SW 1271 (cell line): ENCODE data around the gene RHBDD1.
A peak's percentile ranks its signal among the peaks of the same experiment; 100 is the strongest.

Experiments
- DNase-seq, 2 experiments: peaks; one replicate each; lab custom pipeline; 2025; lab: John Stamatoyannopoulos, UW

The RHBDD1 gene

DNA sequence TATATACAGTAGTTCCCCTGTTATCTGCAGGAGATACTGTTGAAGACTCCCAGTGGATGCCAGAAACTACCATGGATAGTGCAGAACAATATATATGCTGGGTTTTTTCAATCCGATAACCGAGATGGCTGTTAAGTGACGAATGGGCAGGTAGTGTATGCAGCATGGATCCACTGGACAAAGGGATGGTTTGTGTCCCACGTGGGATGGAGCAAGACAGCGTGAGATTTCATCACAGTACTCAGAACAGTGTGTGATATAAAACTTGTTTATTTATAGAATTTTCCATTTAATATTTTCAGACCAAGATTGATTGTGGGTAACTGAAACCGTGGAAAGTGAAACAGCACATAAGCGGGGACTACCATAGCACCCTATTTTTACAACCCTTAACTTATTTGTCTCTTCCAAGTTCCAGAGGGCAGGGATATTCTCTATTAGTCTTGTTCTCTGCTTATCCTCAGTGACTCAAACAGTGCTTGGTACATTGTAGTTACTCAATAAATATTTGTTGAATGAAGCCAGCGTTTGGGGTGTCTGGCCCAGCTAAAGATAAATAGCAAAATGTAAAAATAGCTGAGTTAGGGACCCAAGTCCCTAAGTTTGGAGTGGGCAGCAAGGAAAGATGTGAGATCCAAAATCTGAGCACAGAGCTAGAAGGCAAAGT lies 50.0 kb downstream of the RHBDD1 start:
- no peak for DNase-seq

DNA sequence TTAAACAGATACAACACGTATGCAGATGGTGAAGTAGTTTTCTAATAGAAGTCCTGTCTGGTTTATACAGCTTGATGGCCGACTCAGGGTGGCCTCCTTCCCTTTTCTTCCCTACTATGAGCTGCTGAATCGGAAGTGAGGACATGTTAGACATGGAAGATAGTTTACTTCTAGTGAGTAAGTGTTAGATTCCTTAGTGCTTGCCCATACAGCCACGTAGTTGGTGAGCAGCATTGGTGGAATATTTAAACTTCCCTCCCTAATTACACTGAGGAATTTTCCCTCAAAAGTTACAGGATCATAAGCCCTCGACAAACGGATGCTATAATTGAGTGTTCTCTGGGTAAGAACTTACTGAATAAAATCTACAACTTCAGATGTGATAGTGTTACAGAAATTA lies 52.1 kb downstream of the RHBDD1 start:
- DNase-seq: no peak

DNA sequence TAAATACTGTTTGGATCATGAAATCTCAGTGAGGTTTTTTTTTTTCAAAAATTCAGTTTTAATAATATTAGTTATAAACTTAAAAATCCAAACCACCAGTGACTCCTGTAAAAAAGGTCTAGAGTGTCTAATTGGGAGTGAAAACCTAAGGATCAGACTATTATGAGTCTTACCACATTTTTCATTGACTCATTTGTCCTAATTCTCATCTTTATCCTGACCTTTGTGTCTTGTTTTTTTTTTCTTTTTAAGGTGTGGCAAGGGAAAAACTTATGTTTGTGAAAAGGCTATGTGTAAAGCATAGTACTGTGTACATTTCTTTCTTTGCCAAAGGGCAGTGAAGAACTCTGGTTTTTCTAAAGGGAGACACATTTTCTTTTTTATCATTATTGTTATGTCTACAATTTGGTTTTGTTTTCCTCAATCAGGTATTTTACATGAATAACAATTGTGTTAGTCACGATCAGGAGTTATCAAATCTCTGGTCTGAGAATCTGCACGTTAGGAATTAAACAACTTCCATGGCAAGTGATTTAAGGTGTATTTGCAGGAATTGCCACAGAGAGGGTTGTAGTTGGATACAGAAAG lies 52.6 kb downstream of the RHBDD1 start:
- DNase-seq: no peak

DNA sequence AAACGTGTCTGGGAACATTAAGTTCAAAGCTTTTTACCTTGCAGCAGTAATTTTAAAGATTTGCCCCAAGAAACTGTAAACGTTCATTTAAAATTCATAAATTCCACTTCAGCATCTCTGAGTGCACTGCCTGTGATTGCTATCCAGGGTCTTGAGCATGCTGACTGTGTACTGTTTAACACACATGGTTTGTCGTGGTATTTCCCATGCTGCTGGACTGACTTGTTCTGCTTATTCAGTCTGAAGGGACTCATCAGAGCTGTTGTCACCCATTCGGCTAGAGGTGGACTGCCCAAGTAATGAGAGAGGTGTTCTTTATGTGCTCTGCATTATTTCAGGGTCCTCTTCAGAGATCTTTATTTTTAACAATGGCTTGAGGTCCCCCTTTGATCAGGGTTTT lies 53.1 kb downstream of the RHBDD1 start:
- DNase-seq: no peak

DNA sequence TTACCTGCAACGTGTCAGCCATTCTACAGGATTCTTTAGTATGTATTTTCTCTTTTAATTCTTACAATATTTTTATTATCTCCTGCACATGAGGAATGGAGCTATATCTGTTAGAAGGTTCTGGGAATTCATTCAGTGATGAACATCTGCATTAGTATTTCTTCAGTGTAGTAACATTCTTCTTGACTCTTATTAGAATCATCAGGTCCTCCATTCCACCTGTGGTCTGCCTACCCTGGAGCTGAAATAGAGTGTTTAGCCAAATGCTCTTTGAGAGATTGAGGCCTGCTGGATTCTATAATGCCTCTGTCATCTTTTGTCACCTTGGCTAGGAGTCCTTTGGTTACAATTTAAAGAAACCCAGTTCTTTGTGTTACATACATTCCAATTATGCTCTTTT lies 54.4 kb downstream of the RHBDD1 start:
- no peak for DNase-seq

DNA sequence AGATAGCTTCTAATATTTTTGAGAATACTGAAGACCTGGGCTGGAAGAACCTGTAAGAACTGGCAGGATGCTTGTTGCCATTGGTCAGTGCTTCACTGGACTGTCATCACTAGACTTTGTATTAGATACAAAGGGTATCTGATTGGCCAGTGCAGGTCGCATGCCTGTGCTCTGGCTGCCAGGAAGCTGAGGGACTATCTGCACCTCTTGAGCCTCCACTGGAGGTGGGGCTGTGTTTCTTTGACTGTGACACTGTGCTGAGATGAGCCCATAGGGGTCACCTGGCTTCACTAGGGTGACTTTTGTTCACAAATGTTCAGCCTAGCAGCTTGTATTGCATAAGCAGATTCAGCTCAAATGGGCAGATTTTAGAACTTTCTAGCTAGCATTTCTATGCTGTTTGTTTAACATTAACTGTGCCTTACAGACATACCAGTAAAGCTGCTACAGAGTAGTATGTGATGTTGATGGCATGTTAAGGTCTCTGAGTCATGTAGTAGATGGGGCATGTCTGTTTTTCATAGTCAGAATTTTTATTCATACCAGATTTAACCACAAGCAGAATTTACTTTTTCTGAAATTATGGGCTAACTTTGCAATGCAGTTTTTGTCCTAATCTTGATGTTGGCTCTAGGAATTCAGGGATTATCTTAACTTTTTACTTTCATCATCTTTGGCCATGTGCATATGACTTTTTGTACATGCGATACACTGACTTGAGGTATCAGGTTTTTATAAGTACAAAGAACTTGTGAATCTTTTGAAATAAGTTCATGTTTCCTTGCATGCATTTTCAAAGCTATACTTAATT lies 56.1 kb downstream of the RHBDD1 start:
- no peak for DNase-seq

DNA sequence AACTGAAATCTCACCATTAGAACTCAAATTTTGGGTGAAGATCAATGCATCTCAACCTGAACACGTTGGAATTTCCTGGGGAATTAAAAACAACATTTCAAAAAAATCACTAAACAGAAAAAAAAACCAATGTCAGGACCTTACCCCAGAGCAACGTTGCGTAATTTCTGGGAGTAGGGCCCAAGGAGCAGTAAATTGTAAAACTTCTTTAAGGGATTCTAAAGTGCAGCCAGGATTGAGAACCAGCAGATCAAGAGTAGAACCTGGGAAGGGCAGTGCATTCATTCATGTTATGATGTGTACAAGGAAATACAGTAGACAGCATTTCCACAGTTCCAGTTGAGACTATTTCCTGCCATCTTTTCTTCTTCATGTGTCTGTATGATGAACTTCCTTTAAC lies 56.9 kb downstream of the RHBDD1 start:
- no peak for DNase-seq

DNA sequence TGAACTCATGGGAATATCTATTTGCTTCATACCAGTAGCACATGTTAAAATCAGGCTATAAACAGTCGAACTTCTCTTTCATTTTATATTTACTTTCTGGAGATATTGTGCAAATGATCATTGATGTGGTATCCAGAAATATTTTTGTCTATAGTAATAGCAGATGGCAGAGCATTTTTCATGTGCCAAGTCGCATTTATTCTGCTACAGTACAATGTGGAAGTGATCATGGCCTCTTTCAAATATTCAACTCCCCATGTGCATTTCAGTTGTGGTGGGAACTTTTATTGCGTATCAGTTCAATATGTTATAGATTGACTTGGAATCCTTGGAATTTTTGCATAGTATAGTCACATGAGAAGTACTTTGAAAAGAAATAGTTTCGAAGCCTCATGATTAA lies 57.4 kb downstream of the RHBDD1 start:
- DNase-seq: no peak

DNA sequence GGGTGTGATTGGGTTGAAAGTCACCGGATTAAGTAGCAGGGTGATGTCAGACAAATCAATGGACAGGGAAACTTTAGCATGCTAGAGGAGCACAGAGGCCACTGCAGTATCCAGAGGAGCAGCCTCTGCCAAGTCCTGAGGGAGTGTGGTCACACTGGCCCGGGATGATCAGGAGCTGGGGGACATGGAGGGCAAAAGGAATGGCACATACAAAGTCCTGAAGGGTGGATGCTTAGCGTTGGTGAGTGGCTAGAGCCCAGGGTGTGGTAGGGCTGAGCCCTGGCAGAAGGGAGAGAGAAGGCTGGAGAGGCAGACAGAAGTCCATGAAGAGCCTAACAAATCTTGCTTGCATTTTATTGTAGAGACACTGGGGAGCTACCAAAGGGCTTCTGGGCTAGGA lies 58.9 kb downstream of the RHBDD1 start:
- DNase-seq: no peak

DNA sequence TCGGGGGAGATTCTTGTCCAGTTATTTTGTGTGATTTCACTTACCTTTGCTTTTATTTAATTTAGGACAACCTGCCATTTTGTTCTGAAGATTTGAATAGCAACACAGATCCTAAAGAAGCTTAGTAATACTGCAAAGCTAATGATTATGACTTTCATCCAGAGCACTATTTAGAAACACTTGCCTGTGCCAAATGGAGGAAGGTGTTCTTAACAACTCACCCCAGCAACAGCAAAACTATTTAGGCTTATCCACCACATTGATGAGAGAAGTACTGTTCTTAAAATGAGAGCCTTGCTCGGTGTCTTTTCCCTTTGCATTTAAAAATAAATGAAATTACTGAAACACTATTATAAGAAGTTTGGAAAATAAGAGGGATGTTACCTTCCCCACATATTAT lies 59.7 kb downstream of the RHBDD1 start:
- no peak for DNase-seq

DNA sequence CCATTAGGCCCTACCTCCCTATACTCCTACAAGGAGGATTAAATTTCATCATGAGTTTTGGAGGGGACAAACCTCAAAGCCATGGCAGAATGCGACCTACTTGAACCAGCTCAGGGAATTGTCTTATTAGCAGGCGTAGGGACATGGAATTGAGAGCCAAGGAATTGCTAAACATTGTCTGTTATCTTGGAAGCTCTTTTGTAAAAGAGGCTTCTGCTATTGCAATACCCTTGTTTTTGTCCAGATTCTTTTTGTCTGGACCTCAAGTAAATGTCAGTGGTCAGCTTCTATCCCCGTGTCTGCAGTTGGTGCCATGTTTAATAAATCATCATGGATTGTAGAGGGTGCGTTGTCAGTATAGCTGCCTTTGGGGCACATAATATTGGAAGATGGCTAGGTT lies 62.3 kb downstream of the RHBDD1 start:
- no peak for DNase-seq

DNA sequence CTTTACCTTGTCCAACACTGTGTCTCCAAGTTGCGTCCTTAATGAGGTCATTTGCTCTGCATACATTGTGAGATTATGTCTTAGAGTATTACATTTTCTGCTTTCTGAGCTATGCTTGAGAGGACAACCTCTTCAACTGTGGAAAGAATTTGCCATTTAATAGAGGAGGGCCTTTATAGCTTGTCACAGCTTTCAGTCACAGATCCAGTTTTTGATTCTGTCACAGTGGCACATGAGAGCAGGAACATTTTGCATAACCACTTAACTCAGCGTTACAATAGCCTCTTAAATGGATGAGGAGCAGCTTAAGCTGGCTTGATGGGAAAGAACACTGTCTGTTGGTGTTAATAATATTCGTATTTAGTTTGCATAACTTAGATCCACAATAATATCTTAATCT lies 63.0 kb downstream of the RHBDD1 start:
- DNase-seq: no peak

DNA sequence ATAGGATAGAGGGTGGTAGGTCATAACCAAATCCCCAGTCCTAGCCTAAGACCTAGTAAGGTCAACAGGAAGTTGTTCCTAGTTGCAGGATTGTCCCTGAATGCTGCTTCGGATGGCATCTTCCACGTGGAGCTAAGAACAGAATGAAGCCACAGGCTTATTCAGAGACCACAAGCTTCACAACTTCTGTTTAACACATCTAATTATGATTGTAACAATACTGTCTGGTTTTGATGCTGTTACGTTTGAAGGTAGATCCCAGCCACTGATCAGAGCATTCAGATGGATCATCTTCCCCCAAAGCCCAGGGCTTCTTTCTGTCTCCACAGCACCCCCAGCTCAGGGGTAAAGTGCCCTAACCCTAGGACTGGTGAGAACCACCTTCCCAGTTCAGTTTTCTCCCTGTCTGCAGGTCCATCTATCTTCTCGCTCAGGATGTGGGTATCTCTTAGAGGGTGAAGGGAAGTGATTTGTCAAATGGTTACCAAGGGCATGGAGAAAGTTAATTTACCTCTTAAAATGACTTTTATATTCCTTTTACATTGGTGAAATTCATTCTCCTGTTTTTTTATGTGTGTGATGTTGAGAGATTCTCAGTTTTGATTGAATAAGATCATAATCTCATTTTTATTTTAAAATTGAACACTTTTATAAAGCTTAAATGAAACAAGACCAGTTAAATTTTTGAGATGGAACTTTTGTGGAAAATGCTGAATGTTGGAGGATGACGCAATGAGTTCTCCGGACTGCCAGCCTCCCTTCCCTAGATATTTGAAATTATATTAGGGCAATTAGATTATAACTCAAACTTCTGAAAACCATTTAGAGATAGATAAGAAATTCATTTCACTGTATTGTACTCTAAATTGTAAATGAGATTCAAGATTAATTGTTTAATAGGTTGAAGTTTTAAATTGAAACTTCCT lies 66.5 kb downstream of the RHBDD1 start:
- no peak for DNase-seq

DNA sequence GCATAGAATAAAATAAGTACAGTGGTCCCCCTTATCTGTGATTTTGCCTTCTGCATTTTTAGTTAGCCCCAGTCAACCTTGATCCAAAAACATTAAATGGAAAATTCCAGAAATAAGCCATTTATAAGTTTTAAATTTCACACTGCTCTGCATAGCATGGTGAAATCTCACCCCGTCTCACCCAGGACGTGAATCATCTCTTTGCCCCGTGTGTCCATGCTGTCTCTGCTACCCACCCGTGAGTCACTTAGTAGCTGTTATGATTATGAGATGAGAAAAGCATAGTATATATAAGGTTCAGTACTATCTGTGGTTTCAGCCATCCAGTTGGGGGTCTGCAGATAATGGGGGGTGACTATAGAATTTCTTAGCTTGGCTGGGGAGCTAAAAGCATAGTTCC lies 67.3 kb downstream of the RHBDD1 start:
- peak; percentile 65 to 76 for DNase-seq

DNA sequence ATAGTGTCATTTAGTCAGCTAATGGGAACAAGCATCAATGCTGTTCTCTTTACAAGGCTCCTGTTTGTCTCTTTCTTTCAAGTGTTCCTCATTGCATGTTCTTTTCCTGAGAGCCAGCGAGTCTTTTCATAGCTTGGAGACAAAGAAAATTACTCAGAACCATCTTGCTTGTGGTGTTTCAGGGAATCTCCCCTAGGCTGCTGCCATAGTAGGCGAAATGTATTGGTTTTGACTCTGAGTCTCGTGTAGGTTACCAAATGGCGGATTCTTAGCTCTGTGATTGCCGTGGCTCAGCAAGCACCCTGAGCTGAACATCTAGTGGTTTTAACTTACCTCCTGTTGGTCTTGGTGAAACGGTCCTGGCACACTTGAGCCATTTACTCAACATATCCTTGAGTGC lies 68.7 kb downstream of the RHBDD1 start:
- no peak for DNase-seq

DNA sequence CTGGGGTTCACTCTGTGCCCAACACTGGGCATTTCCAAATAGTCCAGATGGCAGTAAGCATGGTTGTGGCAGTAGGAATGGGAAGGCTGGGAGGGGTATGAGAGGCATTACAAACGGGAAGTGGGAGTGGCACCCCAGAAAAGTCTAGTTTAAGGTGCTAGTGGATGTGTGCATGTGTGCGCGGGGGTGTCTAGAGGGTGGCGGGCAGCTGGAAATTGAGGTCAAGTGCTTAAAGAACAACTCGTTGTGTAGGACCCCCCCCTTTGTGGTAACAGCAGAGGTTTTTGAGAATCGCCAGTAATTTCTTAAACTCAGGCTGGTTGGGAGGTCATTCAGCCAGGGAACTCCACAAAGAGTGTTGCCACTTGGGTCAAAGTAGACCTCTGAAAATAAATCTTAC lies 69.9 kb downstream of the RHBDD1 start:
- DNase-seq: no peak

DNA sequence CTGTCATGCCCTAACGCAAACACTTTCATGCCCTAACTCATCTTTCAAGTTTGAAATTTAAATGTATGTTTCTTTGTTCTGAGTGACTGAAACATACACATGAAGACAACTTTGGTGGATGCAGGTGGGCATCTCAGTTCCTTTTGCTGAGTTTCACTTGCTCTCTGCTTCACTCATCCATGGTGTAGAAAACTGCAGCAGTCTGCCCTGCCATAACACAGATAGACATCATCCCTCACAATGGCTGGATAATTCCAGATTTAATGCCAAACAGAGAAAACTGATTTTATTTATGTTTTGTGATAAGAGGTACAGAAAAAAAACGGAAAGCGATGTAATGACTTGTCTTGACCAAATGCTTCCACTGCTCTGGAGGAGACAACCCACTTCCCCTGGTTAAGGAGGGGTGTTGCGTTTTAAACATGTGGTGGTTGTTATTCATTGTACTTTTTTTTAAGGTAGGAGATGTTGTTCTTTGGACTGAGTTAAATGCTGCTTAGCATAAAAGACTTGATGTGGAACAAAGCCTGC lies 70.4 kb downstream of the RHBDD1 start:
- no peak for DNase-seq

DNA sequence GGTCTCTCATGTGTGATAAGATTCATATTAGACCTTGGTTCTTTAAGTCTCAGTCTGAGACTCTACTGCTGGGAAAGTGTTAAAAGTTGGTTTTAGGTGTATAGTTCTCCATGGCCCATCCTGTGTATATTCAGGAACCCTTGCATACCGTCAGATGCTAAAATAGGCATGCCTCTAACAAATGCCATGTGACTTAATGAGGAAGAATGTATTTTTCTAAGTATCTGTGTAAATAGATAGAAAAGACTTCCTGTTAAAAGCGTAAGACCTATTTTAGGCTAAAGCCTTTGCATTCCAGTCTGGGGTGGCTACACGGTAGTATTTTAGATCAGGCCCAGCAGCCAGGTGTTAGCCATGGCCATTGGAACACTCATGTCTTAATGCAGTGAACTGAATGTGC lies 73.3 kb downstream of the RHBDD1 start:
- DNase-seq: no peak

DNA sequence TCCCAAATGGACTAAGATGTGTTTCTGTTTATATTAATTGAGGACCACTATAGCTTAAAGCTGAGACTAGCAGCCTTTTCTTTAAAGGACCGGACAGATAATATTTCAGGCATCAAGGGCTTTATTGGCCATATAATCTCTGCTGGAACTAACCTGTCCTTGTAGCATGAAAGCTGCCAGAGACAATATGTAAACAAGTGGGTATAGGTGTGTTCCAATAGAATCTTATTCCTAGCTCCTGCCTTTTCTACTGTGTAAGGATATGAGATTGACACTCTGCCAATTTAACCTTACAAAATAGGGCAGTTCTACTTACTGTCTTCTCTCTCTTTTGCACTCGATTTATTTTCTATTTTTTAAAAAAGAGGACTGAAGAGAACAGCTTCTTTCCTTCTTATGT lies 74.0 kb downstream of the RHBDD1 start:
- DNase-seq: no peak

DNA sequence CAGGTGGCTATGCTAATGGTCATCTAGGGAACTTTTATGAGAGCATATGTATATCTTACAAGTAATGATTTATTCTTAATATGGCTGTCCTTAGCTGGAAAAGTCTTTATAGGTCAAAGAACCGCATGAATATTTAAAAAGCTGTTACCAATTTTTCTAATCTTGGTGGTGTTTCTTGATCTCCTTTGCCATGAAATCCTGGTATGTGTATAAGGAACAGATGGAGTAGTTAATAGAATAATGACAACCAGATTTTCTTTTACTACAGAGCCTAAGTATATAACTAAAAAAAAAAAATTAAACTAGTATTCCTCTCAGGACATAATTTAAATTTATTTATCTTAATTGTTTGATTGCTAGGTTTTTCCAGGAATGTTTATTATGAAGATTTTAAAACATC lies 74.5 kb downstream of the RHBDD1 start:
- DNase-seq: no peak

DNA sequence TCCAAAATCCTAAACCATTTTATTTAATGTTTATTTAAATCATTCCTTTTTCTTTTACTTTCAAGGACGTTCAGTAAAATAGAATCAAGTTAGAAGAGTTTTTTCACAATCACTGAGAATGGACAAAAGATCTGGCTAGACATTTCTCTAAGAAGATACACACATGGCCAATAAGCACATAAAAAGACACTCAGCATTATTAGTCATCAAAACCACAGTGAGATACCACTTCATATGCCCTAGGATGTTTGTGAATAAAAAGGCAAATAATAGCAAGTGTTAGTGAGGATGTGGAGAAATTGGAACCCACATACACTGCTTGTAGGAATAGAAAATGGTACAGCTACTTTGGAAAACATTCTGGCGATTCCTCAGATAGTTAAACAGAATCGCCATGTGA lies 76.1 kb downstream of the RHBDD1 start:
- no peak for DNase-seq

DNA sequence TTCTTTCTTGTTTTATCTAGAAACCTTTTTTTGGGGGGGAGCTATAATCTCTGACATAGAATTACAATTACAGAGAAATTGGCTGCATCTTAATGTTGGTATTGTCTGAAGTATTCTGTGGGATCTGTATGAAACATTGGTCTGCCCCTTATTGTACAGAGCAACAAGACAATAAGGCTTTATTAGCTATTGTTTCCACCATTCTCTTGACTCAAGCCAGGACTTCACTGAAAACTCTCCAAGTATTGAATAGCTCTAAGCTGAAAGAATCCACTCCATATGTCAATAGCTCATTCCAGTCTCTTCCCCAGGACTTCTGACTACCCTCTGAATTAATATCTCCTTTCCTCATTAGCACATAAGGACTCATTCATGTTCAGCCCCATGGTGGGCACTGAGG lies 77.8 kb downstream of the RHBDD1 start:
- DNase-seq: no peak
